ENCODE results near the gene PATL2.
"Not testable (repeated sequence)": the region's sequence is repeated elsewhere in the genome, so short reads cannot be mapped to it uniquely, and the experiment has no call there.

Gene PATL2

GRCh38 chr15:44625286-44625685, 85.8 kb downstream of the PATL2 start:
- ATAC-seq: not testable (repeated sequence)

GRCh38 chr15:44623178-44623577, 87.9 kb downstream of the PATL2 start:
- TF ChIP-seq ZFP30 (CRISPR knock-in tag; IDR thresholded peaks at IDR 0.05) (no peak), ZNF8 (CRISPR knock-in tag; IDR thresholded peaks at IDR 0.05) (no peak), OSR1 (CRISPR knock-in tag; IDR thresholded peaks at IDR 0.05) (no peak)
- TF ChIP-seq, protein P1, sequence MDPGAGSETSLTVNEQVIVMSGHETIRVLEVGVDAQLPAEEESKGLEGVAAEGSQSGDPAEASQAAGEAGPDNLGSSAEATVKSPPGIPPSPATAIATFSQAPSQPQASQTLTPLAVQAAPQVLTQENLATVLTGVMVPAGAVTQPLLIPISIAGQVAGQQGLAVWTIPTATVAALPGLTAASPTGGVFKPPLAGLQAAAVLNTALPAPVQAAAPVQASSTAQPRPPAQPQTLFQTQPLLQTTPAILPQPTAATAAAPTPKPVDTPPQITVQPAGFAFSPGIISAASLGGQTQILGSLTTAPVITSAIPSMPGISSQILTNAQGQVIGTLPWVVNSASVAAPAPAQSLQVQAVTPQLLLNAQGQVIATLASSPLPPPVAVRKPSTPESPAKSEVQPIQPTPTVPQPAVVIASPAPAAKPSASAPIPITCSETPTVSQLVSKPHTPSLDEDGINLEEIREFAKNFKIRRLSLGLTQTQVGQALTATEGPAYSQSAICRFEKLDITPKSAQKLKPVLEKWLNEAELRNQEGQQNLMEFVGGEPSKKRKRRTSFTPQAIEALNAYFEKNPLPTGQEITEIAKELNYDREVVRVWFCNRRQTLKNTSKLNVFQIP (CRISPR knock-in tag; IDR thresholded peaks at IDR 0.05; ENCODE audit: borderline replicate concordance, low read depth): no peak
- no peak for ATAC-seq

- TF ChIP-seq PPARA (CRISPR knock-in tag; IDR thresholded peaks at IDR 0.05; ENCODE audit: borderline replicate concordance) (no peak), RARB (CRISPR knock-in tag; IDR thresholded peaks at IDR 0.05) (no peak), OSR1 (CRISPR knock-in tag; IDR thresholded peaks at IDR 0.05) (no peak), ISL1 (CRISPR knock-in tag; IDR thresholded peaks at IDR 0.05) (no peak), TOX (CRISPR knock-in tag; IDR thresholded peaks at IDR 0.05; ENCODE audit: borderline replicate concordance) (no peak), ZFP30 (CRISPR knock-in tag; IDR thresholded peaks at IDR 0.05) (no peak), ZNF8 (CRISPR knock-in tag; IDR thresholded peaks at IDR 0.05) (no peak), CSDC2 (CRISPR knock-in tag; IDR thresholded peaks at IDR 0.05) (no peak), GLIS3 (CRISPR knock-in tag; IDR thresholded peaks at IDR 0.05) (no peak), BACH2 (CRISPR knock-in tag; IDR thresholded peaks at IDR 0.05; ENCODE audit: borderline replicate concordance) (no peak), ESRRG (CRISPR knock-in tag; IDR thresholded peaks at IDR 0.05) (no peak), SNAI2 (CRISPR knock-in tag; IDR thresholded peaks at IDR 0.05) (no peak), ZFP3 (CRISPR knock-in tag; IDR thresholded peaks at IDR 0.05) (no peak)
- TF ChIP-seq, protein P1 (CRISPR knock-in tag; IDR thresholded peaks at IDR 0.05; ENCODE audit: borderline replicate concordance, low read depth): no peak
- TF ChIP-seq, protein P2, sequence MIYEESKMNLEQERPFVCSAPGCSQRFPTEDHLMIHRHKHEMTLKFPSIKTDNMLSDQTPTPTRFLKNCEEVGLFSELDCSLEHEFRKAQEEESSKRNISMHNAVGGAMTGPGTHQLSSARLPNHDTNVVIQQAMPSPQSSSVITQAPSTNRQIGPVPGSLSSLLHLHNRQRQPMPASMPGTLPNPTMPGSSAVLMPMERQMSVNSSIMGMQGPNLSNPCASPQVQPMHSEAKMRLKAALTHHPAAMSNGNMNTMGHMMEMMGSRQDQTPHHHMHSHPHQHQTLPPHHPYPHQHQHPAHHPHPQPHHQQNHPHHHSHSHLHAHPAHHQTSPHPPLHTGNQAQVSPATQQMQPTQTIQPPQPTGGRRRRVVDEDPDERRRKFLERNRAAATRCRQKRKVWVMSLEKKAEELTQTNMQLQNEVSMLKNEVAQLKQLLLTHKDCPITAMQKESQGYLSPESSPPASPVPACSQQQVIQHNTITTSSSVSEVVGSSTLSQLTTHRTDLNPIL (CRISPR knock-in tag; IDR thresholded peaks at IDR 0.05; ENCODE audit: low read depth): no peak
- TF ChIP-seq, protein P3, sequence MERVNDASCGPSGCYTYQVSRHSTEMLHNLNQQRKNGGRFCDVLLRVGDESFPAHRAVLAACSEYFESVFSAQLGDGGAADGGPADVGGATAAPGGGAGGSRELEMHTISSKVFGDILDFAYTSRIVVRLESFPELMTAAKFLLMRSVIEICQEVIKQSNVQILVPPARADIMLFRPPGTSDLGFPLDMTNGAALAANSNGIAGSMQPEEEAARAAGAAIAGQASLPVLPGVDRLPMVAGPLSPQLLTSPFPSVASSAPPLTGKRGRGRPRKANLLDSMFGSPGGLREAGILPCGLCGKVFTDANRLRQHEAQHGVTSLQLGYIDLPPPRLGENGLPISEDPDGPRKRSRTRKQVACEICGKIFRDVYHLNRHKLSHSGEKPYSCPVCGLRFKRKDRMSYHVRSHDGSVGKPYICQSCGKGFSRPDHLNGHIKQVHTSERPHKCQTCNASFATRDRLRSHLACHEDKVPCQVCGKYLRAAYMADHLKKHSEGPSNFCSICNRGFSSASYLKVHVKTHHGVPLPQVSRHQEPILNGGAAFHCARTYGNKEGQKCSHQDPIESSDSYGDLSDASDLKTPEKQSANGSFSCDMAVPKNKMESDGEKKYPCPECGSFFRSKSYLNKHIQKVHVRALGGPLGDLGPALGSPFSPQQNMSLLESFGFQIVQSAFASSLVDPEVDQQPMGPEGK (CRISPR knock-in tag; IDR thresholded peaks at IDR 0.05; ENCODE audit: borderline replicate concordance): no peak
- TF ChIP-seq, protein P4, sequence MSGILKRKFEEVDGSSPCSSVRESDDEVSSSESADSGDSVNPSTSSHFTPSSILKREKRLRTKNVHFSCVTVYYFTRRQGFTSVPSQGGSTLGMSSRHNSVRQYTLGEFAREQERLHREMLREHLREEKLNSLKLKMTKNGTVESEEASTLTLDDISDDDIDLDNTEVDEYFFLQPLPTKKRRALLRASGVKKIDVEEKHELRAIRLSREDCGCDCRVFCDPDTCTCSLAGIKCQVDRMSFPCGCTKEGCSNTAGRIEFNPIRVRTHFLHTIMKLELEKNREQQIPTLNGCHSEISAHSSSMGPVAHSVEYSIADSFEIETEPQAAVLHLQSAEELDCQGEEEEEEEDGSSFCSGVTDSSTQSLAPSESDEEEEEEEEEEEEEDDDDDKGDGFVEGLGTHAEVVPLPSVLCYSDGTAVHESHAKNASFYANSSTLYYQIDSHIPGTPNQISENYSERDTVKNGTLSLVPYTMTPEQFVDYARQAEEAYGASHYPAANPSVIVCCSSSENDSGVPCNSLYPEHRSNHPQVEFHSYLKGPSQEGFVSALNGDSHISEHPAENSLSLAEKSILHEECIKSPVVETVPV (CRISPR knock-in tag; IDR thresholded peaks at IDR 0.05): no peak
- no peak for ATAC-seq
These were observed 91.0 kb downstream of the PATL2 start for GRCh38 chr15:44620081-44620480.

DNA sequence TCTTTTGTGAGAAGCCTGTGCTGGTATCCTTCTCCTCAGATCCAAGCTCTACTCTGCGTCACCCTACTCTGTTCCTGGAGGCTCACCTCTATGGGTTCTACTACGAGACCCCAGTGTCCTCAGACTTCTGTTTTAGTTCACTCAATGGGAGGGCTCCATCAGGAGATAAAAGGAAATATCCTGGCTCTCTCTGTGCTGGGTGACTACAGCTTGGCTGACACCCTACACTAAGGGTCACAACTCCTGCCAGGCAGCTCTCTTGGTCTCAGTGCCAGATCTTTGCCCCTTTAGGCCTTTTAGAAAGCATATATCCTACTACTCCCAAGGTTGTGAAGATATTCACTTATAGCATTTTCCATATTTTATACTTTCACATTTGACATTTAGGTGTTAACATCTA, 94.1 kb downstream of the PATL2 start:
- no peak for ATAC-seq
- TF ChIP-seq SNAI2 (CRISPR knock-in tag; IDR thresholded peaks at IDR 0.05) (no peak), ZC3H10 (CRISPR knock-in tag; IDR thresholded peaks at IDR 0.05) (no peak), ISL1 (CRISPR knock-in tag; IDR thresholded peaks at IDR 0.05) (no peak)
- TF ChIP-seq, protein P2 (CRISPR knock-in tag; IDR thresholded peaks at IDR 0.05; ENCODE audit: low read depth): no peak
- TF ChIP-seq, protein P1 (CRISPR knock-in tag; IDR thresholded peaks at IDR 0.05; ENCODE audit: borderline replicate concordance, low read depth): no peak

All from SK-N-SH treated with all-trans-retinoic acid at 6 μM for 48 hours (cell line).